K562 (cell line): ENCODE measurements around the gene NRTN. TPM values are rescaled to one million over a fixed set of nuclear protein-coding genes. Genes with fewer than 3 reads are reported as not detected.

ENCODE experiments used
- CEBPB ChIP-seq: fragments of 450-650 bp; IDR thresholded peaks from 2 replicates; pipeline ENCODE4 v1.6.1; 2016; ENCODE audit warnings: missing genetic modification characterization, missing compliant biosample characterization
- E2F4 ChIP-seq: sonication (generic); formaldehyde crosslinking; IDR thresholded peaks from 2 replicates; pipeline ENCODE4 v1.8.0; 2022; ENCODE audit warnings: mild to moderate bottlenecking, low read depth, missing genetic modification reagents
- ELF1 ChIP-seq: fragments of 200-800 bp; sonication (Bioruptor generic); IDR thresholded peaks from 2 replicates; pipeline ENCODE4 v1.6.1; 2016; ENCODE audit warnings: missing genetic modification characterization, missing compliant biosample characterization
- ELF4 ChIP-seq: fragments of 450-650 bp; formaldehyde crosslinking; IDR thresholded peaks from 2 replicates; pipeline ENCODE4 v1.4.0; 2022; ENCODE audit warnings: missing genetic modification characterization
- EP400 ChIP-seq: fragments of 450-650 bp; IDR thresholded peaks from 2 replicates; pipeline ENCODE4 v1.6.1; 2017; ENCODE audit warnings: antibody characterized with exemption, mild to moderate bottlenecking, moderate library complexity
- HDAC1 ChIP-seq, 2 experiments: fragments of 450-650 bp; IDR thresholded peaks; 2 replicates each; pipeline ENCODE4 v1.6.1; 2016 to 2017; ENCODE audit warnings: inconsistent platforms in 1 of 2, mild to moderate bottlenecking in 1 of 2, moderate library complexity in 1 of 2
- HNRNPK ChIP-seq: fragments of 200-400 bp; formaldehyde crosslinking; IDR thresholded peaks from one replicate; pipeline ENCODE4 v1.6.1; 2018; ENCODE audit warnings: mild to moderate bottlenecking, low read depth, low read length; ENCODE audit not compliant: poor library complexity, severe bottlenecking
- JUNB ChIP-seq: fragments of 450-650 bp; formaldehyde crosslinking; conservative IDR thresholded peaks from 2 replicates; pipeline ENCODE4 v1.4.0; 2020; ENCODE audit warnings: mild to moderate bottlenecking
- MAFK ChIP-seq: IDR thresholded peaks from 2 replicates; pipeline ENCODE4 v1.6.1; 2011; ENCODE audit warnings: low read length, improper control_type of control experiment
- MBD1 ChIP-seq: fragments of 250-450 bp; sonication (Bioruptor Pico); IDR thresholded peaks from 2 replicates; pipeline ENCODE4 v1.8.0; 2022; ENCODE audit warnings: inconsistent platforms
- MBD2 ChIP-seq: sonication (generic); IDR thresholded peaks from 2 replicates; pipeline ENCODE4 v1.6.1; 2016; ENCODE audit warnings: low read depth, borderline replicate concordance
- MEF2D ChIP-seq: conservative IDR thresholded peaks from 2 replicates; pipeline ENCODE4 v1.6.1; 2016; ENCODE audit warnings: low read depth, missing genetic modification characterization, missing compliant biosample characterization
- MLLT1 ChIP-seq, 2 experiments: fragments of 450-650 bp; IDR thresholded peaks; 2 replicates each; pipeline ENCODE4 v1.6.1; 2016
- PRMT5 ChIP-seq: sonication (generic); formaldehyde crosslinking; IDR thresholded peaks from 2 replicates; pipeline ENCODE4 v1.5.0; 2020; ENCODE audit warnings: missing genetic modification reagents
- RBM34 ChIP-seq: fragments of 200-400 bp; formaldehyde crosslinking; IDR thresholded peaks from 2 replicates; pipeline ENCODE4 v1.6.1; 2018; ENCODE audit warnings: low read length, borderline replicate concordance; ENCODE audit not compliant: insufficient read depth
- ZBTB34 ChIP-seq: fragments of 250-450 bp; sonication (Bioruptor Pico); IDR thresholded peaks from 2 replicates; pipeline ENCODE4 v1.8.0; 2021; ENCODE audit warnings: mild to moderate bottlenecking, moderate library complexity
- ZBTB43 ChIP-seq: sonication (generic); formaldehyde crosslinking; IDR thresholded peaks from 2 replicates; pipeline ENCODE4 v1.8.0; 2023; ENCODE audit warnings: mild to moderate bottlenecking, missing genetic modification reagents
- polyA plus RNA-seq, 8 experiments: library from polyadenylated mRNA; depleted of rRNA in 4 of 8; stranded (reverse) in 5 of 8; unstranded in 3 of 8; fragments of >200 nt; fragmentation: Nextera tagmentation in 2 of 8; fragmentation: Illumina TruSeq in 1 of 8; extraction: Ambion mirVana in 2 of 8; extraction: Trizol in 1 of 8; gene quantifications; 2 replicates each; pipeline versions ENCODE4 v1.2.1 to v1.2.3, GENCODE V29; 2011 to 2014; ENCODE audit warnings: inconsistent platforms in 1 of 8, missing spikeins in 1 of 8
- total RNA-seq, 7 experiments: library from RNA; depleted of rRNA in 6 of 7; stranded (reverse); fragments of >200 nt in 6 of 7; fragmentation: Illumina TruSeq in 2 of 7; extraction: Trizol in 2 of 7; gene quantifications; 2 replicates each; pipeline versions ENCODE4 v1.2.1 to v1.2.3, GENCODE V29; 2011 to 2021; ENCODE audit warnings: low replicate concordance in 1 of 7

The NRTN gene
- total and polyA plus RNA-seq, 9 of the 15 experiments (the other 6 are each of a cell fraction or from before 2014, with no cell fraction given), result 0.62 to 8.1 (median 1.6) TPM; not detected in 2

- TF ChIP-seq ELF1 (0 out of 2 replicates have a peak, but pooled peaks have one; percentile 34), MBD2 (peak; percentile 76), E2F4 (CRISPR knock-in tag) (peak; percentile 51; the same call in 1 of the 2 replicates), EP400 (peak; percentile 43; the same call in 1 of the 2 replicates), MAFK (no peak), PRMT5 (no peak), MLLT1 (IDR thresholded peaks at IDR 0.05) (peak in 1 of 2 experiments; percentile 77; a peak in 1 of 4 replicates), MEF2D (tag) (peak; percentile 77; the same call in 1 of the 2 replicates), HNRNPK (no peak), CEBPB (tag) (peak; percentile 56), HDAC1 (IDR thresholded peaks at IDR 0.05) (peak; percentile 12 to 98; a peak in 3 of 4 replicates), ZBTB43 (0 out of 2 replicates have a peak, but pooled peaks have one; percentile 59), MBD1 (CRISPR knock-in tag) (no peak), JUNB (CRISPR knock-in tag) (no peak), ZBTB34 (CRISPR knock-in tag) (no peak), RBM34 (no peak), ELF4 (CRISPR knock-in tag) (peak; percentile 74)
These were observed 5.3 kb upstream of the NRTN start (continued) for GRCh38 chr19:5799247-5800241.
